RWPE1 (cell line): ENCODE data around the gene NFASC.

Experiments used
- CTCF ChIA-PET: fragments of 350-600 bp; sonication (Branson Sonifier 250); formaldehyde crosslinking; extraction: SDS; loops from one replicate; lab custom pipeline; 2021; lab: Yijun Ruan, JAX
- POLR2A ChIA-PET: fragments of 400-600 bp; formaldehyde crosslinking; extraction: SDS; loops from one replicate; lab custom pipeline; 2020; ENCODE audit warnings: antibody characterized with exemption; ENCODE audit not compliant: low non-redundant PET; lab: Yijun Ruan, JAX
- DNase-seq: peaks from one replicate; pipeline ENCODE4 v3.0.0; 2012; ENCODE audit warnings: low spot score
- H3K27ac ChIP-seq: fragments of 450-650 bp; 2 replicates; pipeline ENCODE4 v1.5.1; 2017
- TF ChIP-seq, protein P1 (sequence below): fragments of 450-650 bp; conservative IDR thresholded peaks from 2 replicates; pipeline ENCODE4 v1.5.1; 2017; ENCODE audit warnings: low read depth, mild to moderate bottlenecking

Gene NFASC

DNA sequence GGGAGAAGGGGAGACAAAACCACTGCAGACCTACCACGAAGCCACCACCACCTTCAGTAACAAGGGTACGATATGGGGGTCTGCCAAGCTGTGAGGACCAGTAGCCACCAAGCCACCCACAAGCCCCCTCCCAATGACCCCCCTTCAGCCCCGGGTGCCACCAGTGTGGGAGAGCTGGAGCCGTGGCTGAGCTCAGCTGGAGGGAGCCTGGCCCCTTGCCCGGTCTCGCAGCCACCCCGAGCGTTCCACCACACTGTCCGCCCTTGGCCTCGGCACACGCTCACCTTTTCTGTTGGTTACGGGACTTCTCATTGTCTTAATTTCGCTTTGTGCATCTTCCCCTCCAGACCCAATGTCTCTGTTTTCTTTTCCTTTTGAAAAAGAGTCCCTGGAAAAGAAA is 145.9 kb downstream of the NFASC start:
- no peak for DNase-seq
- CTCF ChIA-PET = interaction anchor here (0.8 kb wide), 1 partner anchor 12 kb away, joined by 4 read pairs; no protein-coding TSS in a partner anchor
- no peak overlapping the region for H3K27ac ChIP-seq
- TF ChIP-seq, protein P1, sequence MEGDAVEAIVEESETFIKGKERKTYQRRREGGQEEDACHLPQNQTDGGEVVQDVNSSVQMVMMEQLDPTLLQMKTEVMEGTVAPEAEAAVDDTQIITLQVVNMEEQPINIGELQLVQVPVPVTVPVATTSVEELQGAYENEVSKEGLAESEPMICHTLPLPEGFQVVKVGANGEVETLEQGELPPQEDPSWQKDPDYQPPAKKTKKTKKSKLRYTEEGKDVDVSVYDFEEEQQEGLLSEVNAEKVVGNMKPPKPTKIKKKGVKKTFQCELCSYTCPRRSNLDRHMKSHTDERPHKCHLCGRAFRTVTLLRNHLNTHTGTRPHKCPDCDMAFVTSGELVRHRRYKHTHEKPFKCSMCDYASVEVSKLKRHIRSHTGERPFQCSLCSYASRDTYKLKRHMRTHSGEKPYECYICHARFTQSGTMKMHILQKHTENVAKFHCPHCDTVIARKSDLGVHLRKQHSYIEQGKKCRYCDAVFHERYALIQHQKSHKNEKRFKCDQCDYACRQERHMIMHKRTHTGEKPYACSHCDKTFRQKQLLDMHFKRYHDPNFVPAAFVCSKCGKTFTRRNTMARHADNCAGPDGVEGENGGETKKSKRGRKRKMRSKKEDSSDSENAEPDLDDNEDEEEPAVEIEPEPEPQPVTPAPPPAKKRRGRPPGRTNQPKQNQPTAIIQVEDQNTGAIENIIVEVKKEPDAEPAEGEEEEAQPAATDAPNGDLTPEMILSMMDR = no peak
- POLR2A ChIA-PET = no interaction called here

GRCh38 chr1:205017001-205017400 is 146.3 kb downstream of the NFASC start:
- DNase-seq = no peak
- no peak overlapping the region for H3K27ac ChIP-seq
- TF ChIP-seq, protein P1 = no peak
- POLR2A ChIA-PET = no interaction called here
- CTCF ChIA-PET = interaction anchor here (0.8 kb wide), 1 partner anchor 11 kb away, joined by 4 read pairs; no protein-coding TSS in a partner anchor

GRCh38 chr1:205017766-205018165 is 147.1 kb downstream of the NFASC start:
- TF ChIP-seq, protein P1 = no peak
- ChIA-PET POLR2A (no interaction called here), CTCF (no interaction called here)
- no peak overlapping the region for H3K27ac ChIP-seq
- DNase-seq = no peak

DNA sequence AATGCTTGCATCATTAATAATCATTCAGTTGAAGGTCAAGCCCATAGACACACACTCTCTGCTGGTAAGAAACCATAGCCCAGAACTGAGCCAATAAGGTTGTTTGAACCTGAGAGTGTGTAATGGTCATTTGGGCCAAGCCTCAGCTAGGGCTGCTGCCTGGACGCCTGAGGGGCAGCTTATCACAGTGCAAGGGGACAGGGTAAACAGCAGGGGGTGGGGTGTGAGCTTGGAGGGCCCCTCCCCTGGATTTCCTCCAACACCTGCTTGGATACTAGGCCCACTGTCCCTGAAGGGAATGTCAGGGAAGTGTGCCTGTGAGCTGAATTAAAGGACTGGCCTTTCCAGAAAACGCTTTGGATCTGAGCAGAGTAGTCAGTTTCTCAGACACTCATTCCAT is 147.7 kb downstream of the NFASC start:
- CTCF ChIA-PET = interaction anchor here (1.1 kb wide), 1 partner anchor 43 kb away, joined by 3 read pairs; no protein-coding TSS in a partner anchor

DNA sequence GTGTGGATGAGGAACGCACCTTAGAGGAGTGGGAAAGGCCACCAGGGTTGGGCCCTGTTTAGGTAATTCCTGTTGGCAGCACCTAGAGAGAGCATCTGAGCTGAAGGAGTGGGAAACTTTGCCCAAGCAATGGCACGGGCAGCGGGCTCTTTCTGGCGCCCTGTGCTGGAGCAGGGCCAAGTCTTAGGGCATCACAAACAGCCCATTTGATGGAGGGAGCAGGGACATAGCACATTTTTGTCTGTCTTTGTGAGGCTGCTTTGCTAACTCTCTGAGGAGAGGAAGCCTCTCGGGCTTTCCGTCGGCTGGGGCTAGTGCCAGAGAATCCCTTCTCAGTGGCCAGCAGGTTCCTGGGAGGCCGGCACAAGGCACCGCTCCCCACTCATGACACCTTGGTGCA is 149.8 kb downstream of the NFASC start:
- TF ChIP-seq, protein P1 = no peak
- no peak overlapping the region for H3K27ac ChIP-seq
- DNase-seq = no peak
- ChIA-PET POLR2A (no interaction called here), CTCF (interaction anchor here (0.7 to 1.3 kb wide), 2 partner anchors 90 to 214 kb away, joined by 3 read pairs; no protein-coding TSS in a partner anchor)

More for the DNA sequence above, 147.7 kb downstream of the NFASC start:
- TF ChIP-seq, protein P1 = no peak
- POLR2A ChIA-PET = no interaction called here
- H3K27ac ChIP-seq = no peak overlapping the region
- DNase-seq = no peak

DNA sequence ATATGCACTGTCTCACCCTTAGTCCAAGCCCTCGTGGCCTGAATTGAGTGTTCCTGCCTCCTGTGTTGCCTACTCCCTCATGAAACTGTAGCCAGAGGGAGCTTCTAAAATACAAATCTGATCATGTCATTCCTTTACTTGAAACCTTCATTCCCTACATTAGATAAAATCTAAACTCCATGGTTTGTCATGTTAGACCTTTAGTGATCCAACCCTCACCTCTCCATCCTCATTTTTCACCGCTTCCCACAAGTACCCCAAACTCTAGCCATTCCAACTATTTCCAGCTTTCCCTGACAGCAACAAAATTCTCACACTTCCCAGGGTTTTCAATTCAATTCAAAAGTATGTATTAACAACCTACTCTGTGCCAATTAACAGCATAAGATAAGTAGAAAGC is 154.0 kb downstream of the NFASC start:
- CTCF ChIA-PET = interaction anchor here (0.5 to 1.2 kb wide), 4 partner anchors 35 to 1858 kb away, joined by 3 to 4 read pairs (median 3); no protein-coding TSS in a partner anchor
- DNase-seq = no peak
- H3K27ac ChIP-seq = no peak overlapping the region
- TF ChIP-seq, protein P1 = no peak
- POLR2A ChIA-PET = no interaction called here
